GM19463 (cell line): ENCODE measurements around the gene PLXNA4.

ENCODE experiments used
- ATAC-seq: cut with Tn5 transposase; IDR thresholded peaks from one replicate; pipeline ENCODE4 v1.9.1; 2021; ENCODE audit warnings: mild to moderate bottlenecking, moderate library complexity; ENCODE audit not compliant: unreplicated experiment

PLXNA4 gene

DNA sequence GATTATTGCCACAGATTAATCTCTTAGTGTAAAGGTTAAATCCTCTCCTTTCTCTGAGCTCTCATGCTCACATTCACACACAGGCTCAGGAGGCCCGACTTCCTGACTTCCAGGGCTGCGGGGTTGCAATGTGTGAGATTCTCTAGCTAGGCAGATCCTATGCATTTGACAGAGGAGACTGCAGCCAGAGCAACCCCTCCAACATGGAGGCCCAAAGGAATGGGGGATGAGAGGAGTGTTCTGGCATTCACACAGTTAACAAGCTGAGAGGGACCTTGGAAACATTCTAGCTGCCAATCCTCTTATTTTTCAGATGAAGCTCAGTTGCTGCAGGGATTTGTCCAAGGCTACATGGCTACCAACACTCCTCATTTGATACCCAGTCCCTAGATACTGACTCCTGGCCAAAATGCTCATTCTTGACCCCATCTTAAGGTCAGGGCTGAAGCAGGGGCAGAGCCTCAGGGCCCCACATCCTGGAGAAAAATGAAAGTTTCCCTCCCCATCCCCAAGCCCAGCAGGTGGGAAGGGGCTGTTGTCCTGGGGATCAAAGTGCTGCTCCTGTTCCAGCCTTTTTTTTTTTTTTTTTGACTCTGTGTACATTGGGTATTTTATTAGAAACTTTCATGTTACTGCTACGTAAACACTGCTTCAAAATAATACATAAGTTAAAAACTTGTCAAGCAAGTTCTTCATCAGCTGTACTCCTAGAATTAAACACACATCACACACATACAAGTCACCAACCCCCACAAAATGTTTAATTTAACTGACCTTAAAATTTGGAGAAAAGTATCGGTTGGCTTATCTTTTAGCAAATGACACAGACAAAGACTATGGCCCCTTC is 325.6 kb downstream of the PLXNA4 start:
- ATAC-seq, result no peak

- ATAC-seq, result no peak
Observed at GRCh38 chr7:132249256-132249971, 326.9 kb downstream of the PLXNA4 start.

GRCh38 chr7:132248841-132249240 is 327.4 kb downstream of the PLXNA4 start:
- no peak for ATAC-seq

GRCh38 chr7:132247995-132248618 is 328.2 kb downstream of the PLXNA4 start:
- no peak for ATAC-seq

- ATAC-seq, result no peak
Observed at GRCh38 chr7:132246591-132246990, 329.7 kb downstream of the PLXNA4 start.

- ATAC-seq, result no peak
Observed at GRCh38 chr7:132245539-132245938, 330.7 kb downstream of the PLXNA4 start.

DNA sequence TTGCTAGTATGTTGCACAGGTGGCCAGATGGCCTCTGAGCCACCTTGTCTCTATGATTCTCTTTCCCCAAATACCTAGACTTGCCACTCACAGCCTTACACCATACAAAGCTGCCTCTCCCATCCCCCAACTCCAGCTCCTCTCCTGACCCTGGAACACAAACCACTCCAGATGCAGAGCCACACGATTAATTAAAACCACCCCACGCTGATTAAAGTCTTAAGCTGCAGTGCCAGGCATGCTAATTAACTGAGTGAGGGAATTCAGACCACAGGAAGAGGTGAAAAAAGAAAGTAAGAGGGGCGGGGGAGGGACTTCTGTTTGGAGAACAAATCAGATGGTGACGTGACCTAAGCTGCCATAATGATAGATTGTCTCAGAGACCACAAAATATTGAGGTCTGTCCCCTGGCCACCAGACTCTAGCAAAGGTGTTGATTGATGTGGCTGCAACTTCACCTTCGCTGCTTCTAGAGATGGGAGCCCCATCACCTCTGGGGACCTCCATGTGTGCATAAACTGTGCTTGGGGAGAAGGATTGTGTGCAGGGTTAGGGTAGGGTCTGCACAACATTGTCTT is 331.3 kb downstream of the PLXNA4 start:
- no peak for ATAC-seq

GRCh38 chr7:132243463-132243862 is 332.8 kb downstream of the PLXNA4 start:
- ATAC-seq, result no peak

DNA sequence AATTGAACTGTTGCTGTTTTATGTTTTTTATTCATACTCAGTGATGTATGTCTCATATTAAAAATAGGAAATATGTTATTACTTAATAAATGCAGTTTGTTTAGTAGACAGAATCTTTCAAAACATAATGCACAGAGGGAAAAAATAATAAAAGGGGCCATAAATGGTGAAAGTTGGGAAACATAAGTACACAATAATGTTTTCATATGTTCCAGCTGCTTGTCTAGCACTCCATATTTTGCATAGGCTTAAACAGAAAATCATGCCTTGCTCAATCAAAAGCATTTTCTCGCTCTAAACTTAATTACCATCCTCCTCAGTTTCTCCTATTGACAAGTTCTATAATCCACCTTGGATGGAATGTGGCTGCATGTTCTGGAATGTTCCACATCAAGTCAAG is 333.2 kb downstream of the PLXNA4 start:
- ATAC-seq, result no peak

DNA sequence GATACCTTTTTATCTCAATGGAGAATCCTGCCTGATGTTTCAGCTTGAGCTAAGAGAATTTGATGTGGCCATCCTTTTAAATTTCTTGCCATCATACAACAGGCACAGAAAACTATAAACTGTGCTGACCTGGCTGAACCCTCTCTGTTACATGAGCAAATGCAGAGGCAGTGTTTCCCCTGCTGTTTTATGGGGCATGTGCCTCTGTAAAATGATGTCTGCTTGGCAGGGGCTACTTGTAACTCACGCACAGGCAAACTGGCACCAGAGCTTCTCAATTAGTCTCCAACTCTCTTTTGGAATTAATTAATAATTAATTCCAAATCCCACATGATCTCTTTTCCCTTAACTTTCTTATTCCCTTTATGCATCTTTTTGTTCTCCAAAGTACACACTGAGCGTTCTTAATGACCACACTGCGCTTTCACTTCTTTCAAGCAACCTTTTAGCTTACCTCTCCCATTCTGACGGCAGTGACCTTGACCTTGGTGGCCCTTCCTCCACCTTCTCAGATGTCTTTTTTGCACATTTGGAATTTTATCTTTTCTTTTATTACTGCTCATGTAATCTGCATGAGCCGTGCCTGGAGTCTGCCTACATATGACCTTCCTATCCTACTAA is 334.0 kb downstream of the PLXNA4 start:
- ATAC-seq, result no peak

GRCh38 chr7:132240821-132241422 is 335.3 kb downstream of the PLXNA4 start:
- ATAC-seq, result no peak

DNA sequence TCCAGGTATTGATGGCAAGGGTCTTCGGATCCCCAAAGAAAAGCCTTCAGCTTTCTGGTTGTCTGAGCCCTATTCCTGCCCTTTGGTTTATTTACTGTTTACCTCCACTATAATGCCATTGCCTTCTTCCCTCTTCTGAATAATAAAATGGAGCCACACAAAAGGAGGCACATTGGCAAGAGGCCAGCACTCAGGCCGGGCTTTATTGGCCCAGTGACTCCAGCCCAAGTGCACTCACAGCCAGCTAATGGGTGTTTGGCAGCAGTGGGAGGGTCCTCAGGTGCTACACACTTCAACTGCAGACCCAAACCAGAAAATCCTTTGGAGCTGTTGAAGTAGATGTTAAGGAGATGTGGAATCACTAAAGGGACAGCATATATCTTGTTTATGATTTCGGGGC is 336.0 kb downstream of the PLXNA4 start:
- ATAC-seq, result no peak

DNA sequence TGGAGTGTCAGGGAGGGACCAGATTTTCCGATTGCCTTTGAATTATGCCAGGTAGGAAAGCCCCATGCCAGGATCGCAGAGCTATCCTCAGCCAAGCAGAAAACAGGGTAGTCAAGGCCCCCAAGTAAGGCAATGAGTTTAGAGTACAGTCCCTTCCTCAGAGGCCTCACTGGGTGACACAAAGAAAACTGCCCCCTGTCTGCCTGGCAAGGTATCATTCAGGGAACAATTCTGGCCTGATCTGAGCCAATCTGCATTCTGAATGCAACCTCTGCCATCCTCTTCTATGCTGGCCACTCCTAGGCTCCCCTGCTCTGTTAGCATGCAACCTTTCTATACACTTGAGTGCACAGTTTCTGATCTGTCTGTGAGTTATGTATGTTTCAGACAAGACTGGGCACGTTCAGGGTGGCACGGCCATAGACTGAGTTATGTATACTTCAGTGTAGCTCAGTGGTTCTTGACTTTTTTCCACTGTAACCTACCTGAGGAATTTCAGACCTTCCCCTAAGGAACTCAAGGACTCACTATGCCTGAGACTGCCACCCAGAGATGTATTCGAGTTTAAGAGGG is 336.8 kb downstream of the PLXNA4 start:
- no peak for ATAC-seq

GRCh38 chr7:132234711-132235110 is 341.6 kb downstream of the PLXNA4 start:
- no peak for ATAC-seq

DNA sequence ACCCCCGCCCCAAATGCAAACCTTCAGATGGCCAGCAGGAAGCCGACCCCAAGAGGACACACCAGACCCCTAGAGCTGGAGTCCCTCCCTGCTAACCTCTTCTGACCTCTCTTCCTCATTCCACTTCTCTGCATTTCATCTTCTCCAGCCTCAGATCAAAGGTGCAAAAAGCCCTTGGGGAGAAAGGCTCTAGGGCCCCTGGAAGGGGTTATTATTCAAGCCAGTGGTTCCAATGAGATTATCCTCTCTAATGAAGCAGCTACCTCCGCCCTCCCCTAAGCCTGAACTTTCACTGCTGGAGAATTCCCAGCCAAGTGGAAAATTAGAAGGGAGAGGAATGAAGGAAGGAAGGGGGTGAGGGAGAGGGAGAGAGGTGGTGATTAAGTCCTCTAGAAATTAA is 343.9 kb downstream of the PLXNA4 start:
- no peak for ATAC-seq

- ATAC-seq, result no peak
Observed at GRCh38 chr7:132230462-132230861, 345.8 kb downstream of the PLXNA4 start.

DNA sequence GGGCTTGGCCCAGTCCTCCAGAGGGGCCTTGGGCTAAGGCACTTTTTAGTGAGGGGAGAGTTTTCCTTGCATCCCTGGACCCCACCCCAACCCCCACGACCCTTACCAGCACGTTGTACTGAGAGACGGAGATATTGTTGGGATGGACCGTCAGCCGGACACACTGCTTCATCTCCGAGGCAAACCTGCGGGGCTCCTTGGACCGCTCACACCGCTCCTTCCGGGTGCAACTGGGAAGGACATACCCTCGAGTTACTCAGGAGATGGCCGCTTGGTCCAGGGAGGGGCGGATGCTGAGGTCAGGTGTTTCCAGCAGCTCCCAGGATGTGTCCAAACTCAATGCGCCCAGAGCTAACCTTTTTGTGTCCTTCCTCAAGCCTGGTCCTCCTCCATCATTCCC is 348.0 kb downstream of the PLXNA4 start:
- ATAC-seq, result no peak

- no peak for ATAC-seq
Observed at GRCh38 chr7:132226957-132227290, 349.3 kb downstream of the PLXNA4 start.

- no peak for ATAC-seq
Observed at GRCh38 chr7:132226046-132226956, 350.0 kb downstream of the PLXNA4 start.
